Measurements from ENCODE around the gene RASSF10.

RASSF10 gene

DNA sequence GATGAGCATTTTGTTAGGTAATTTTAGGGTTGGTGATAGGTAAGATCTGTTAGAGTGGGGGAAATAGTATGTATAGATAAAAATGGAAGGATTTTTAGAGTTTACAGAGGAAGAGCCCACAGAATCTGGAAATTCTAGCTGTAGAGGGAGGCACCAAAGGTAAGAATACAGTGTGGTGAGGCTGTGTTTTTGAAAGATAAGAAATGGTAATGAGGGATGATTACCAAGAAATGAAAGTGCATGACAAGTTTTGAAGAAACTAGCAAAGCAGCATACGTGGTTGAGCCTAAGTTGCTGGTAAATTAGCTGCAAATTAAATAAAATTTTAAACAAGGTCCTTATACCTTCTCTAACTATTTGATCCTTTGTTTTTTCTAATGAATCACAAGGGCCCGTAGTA, 14.6 kb upstream of the RASSF10 start:
- Histone ChIP-seq H3K4me3 (ENCODE audit: extremely low read depth, insufficient read depth, low read length, poor library complexity, severe bottlenecking) (no peak overlapping the region), H3K27ac (ENCODE audit: low read depth, low read length, severe bottlenecking) (no peak overlapping the region), H3K36me3 (ENCODE audit: control insufficient read depth, insufficient read depth, low read length) (no peaks in the 10 kb centered on the region), H3K9me3 (ENCODE audit: control insufficient read depth, low read length) (peaks cover 7% of the 10 kb centered on the region), H3K4me1 (ENCODE audit: control insufficient read depth, insufficient read depth, low read length, poor library complexity, severe bottlenecking) (no peaks in the 10 kb centered on the region)
- no CpG with 5 or more reads among the region's 2 CpGs for WGBS, 2 experiments (ENCODE audit: insufficient coverage in 2 of 2)

DNA sequence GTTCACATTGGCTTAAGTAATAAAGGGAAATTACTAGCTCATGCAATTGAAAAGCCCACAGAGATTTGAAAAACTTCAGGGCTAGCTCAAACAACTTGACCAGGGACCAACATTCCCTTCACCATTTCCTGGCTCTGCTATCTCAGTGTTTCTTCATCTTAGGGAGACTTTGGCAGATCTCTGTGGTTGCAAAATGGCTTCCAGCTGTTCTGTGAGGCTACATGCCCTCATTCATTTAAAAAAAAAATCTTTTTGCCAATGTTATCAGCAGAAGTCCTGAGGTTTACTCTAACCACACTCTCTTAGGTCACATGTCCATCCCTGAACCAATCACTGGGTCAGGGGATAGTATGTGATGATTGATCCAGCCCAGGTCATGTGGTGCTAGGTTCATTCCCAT, 13.9 kb upstream of the RASSF10 start:
- Histone ChIP-seq H3K27ac (ENCODE audit: low read depth, low read length, severe bottlenecking) (no peak overlapping the region), H3K4me3 (ENCODE audit: extremely low read depth, insufficient read depth, low read length, poor library complexity, severe bottlenecking) (no peak overlapping the region), H3K36me3 (ENCODE audit: control insufficient read depth, insufficient read depth, low read length) (no peaks in the 10 kb centered on the region), H3K4me1 (ENCODE audit: control insufficient read depth, insufficient read depth, low read length, poor library complexity, severe bottlenecking) (no peaks in the 10 kb centered on the region), H3K9me3 (ENCODE audit: control insufficient read depth, low read length) (peaks cover 7% of the 10 kb centered on the region)

DNA sequence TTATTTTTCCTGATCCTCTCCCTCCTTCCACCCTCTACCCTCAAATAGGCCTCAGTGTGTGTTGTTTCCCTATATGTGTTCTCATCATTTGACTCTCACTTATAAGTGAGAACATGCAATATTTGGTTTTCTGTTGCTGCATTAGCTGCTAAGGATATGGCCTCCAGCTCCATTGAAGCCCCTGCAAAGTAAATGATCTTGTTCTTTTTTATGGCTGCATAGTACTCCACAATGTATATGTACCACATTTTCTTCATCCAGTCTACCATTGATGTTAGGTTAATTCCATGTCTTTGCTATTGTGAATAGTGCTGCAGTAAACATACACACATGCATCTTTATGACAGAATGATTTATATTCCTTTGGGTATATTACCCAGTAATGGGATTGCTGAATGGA, 13.3 kb upstream of the RASSF10 start:
- no peaks in the 10 kb centered on the region for H3K36me3 ChIP-seq (ENCODE audit: control insufficient read depth, insufficient read depth, low read length)
- H3K27ac ChIP-seq (ENCODE audit: low read depth, low read length, severe bottlenecking), result no peak overlapping the region
- H3K4me3 ChIP-seq (ENCODE audit: extremely low read depth, insufficient read depth, low read length, poor library complexity, severe bottlenecking), result no peak overlapping the region
- H3K4me1 ChIP-seq (ENCODE audit: control insufficient read depth, insufficient read depth, low read length, poor library complexity, severe bottlenecking), result no peaks in the 10 kb centered on the region
- peaks cover 7% of the 10 kb centered on the region for H3K9me3 ChIP-seq (ENCODE audit: control insufficient read depth, low read length)

DNA sequence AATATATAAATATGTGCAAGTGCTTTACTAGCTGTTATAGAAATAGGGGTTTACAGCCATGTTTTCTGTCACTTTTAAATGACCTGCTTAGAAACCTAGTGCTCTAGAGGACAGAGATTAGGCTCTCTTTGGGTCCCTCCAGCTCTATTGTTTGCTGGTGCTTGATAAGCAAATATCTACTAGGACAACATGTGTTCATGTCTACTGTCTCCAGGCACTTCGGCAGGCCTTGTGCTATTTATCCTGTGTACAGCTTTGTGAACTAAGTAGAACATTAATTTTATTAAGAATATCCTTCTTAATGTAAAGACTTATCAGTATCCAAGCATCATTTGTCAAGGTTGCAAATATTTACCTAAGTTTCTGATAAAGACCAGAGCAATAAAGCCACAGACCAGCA, 11.9 kb upstream of the RASSF10 start:
- no CpG with 5 or more reads among the region's 1 CpG for WGBS, 2 experiments (ENCODE audit: insufficient coverage in 2 of 2)
- Histone ChIP-seq H3K4me1 (ENCODE audit: control insufficient read depth, insufficient read depth, low read length, poor library complexity, severe bottlenecking) (no peaks in the 10 kb centered on the region), H3K9me3 (ENCODE audit: control insufficient read depth, low read length) (peaks cover 7% of the 10 kb centered on the region), H3K36me3 (ENCODE audit: control insufficient read depth, insufficient read depth, low read length) (no peaks in the 10 kb centered on the region), H3K4me3 (ENCODE audit: extremely low read depth, insufficient read depth, low read length, poor library complexity, severe bottlenecking) (no peak overlapping the region), H3K27ac (ENCODE audit: low read depth, low read length, severe bottlenecking) (no peak overlapping the region)

DNA sequence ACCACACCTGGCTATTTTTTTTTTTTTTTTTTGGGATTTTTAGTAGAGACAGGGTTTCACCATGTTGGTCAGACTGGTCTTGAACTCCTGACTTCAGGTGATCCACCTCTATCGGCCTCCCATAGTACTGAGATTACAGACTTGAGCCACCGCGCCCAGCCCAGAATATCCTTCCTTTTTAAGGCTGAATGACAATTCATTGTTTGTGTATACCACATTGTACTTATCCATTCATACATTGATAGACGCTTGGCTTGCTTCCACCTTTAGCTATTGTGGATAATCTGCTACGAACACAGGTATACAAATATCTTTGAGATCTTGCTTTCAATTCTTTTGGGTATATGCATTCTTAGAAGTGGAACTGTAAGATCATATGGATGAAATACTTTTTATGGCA, 10.8 kb upstream of the RASSF10 start:
- Histone ChIP-seq H3K4me1 (ENCODE audit: control insufficient read depth, insufficient read depth, low read length, poor library complexity, severe bottlenecking) (no peaks in the 10 kb centered on the region), H3K36me3 (ENCODE audit: control insufficient read depth, insufficient read depth, low read length) (no peaks in the 10 kb centered on the region), H3K4me3 (ENCODE audit: extremely low read depth, insufficient read depth, low read length, poor library complexity, severe bottlenecking) (no peak overlapping the region), H3K27ac (ENCODE audit: low read depth, low read length, severe bottlenecking) (no peak overlapping the region), H3K9me3 (ENCODE audit: control insufficient read depth, low read length) (peaks cover 7% of the 10 kb centered on the region)
- 93 to 97% methylated on average over 4 to 5 of the region's 5 CpGs for WGBS, 2 experiments (ENCODE audit: insufficient coverage in 2 of 2)

DNA sequence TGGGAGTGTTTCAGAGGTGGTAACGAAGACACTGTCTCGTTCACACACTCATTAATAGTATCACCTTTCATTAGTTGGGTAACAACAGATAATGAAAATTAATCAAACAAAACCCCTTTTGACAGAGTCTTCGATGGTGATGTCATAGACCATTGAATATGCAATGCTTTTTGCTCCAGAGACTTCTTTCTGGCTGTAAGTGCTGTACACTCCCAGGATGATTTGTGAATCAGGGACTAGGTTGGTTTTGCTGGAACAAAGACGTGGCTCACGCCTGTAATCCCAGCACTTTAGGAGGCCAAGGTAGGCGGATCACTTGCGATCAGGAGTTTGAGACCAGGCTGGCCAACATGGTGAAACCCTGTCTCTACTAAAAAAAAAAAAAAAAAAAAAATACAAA, 9.5 kb upstream of the RASSF10 start:
- H3K9me3 ChIP-seq (ENCODE audit: control insufficient read depth, low read length), result peaks cover 7% of the 10 kb centered on the region
- no peak overlapping the region for H3K4me3 ChIP-seq (ENCODE audit: extremely low read depth, insufficient read depth, low read length, poor library complexity, severe bottlenecking)
- H3K27ac ChIP-seq (ENCODE audit: low read depth, low read length, severe bottlenecking), result no peak overlapping the region
- H3K4me1 ChIP-seq (ENCODE audit: control insufficient read depth, insufficient read depth, low read length, poor library complexity, severe bottlenecking), result no peaks in the 10 kb centered on the region
- WGBS, 2 experiments (ENCODE audit: insufficient coverage in 2 of 2), result 62 to 90% methylated on average over 2 to 3 of the region's 7 CpGs
- no peaks in the 10 kb centered on the region for H3K36me3 ChIP-seq (ENCODE audit: control insufficient read depth, insufficient read depth, low read length)

DNA sequence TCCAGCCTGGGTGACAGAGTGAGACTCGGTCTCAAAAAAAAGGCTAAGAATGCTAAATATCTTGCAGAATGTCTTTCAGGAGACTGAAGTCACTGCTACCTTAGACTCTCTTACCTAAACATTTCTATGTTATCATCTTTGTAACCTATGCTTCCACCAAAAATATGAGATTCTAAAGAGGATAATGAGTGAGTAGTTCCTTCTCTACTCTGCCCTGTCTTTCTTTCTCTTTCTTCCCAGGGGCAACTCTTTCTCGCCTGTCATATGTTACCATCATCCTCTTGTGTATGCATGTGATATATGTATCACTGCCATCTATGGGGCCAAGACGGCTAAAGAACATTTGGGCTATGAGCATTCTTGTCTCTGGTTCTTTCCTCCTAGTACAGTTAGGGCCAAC, 9.0 kb upstream of the RASSF10 start:
- H3K4me3 ChIP-seq (ENCODE audit: extremely low read depth, insufficient read depth, low read length, poor library complexity, severe bottlenecking), result no peak overlapping the region
- peaks cover 7% of the 10 kb centered on the region for H3K9me3 ChIP-seq (ENCODE audit: control insufficient read depth, low read length)
- H3K36me3 ChIP-seq (ENCODE audit: control insufficient read depth, insufficient read depth, low read length), result no peaks in the 10 kb centered on the region
- 100% methylated on average over 1 of the region's 3 CpGs for WGBS, 2 experiments (ENCODE audit: insufficient coverage in 2 of 2)
- no peaks in the 10 kb centered on the region for H3K4me1 ChIP-seq (ENCODE audit: control insufficient read depth, insufficient read depth, low read length, poor library complexity, severe bottlenecking)
- no peak overlapping the region for H3K27ac ChIP-seq (ENCODE audit: low read depth, low read length, severe bottlenecking)

DNA sequence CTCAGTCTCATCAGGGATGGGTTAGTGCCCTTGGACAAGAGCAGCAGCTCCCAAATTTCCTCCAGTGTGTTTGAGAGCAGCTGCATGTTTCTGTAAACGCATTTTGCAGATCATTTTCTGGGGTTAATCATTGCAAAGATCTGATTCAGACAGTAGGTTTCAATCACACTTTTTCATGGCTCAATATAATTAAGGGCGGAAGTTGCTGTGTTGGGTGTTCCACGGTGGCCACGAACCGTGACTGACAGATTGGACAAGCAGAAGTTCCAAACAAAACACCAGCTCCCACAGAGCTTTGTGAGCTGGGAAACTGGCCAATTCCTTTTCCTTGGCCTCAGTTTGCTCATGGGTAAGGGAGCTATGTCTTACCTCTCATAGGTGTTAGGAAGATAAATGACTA, 8.4 kb upstream of the RASSF10 start:
- peaks cover 6% of the 10 kb centered on the region for H3K9me3 ChIP-seq (ENCODE audit: control insufficient read depth, low read length)
- H3K4me1 ChIP-seq (ENCODE audit: control insufficient read depth, insufficient read depth, low read length, poor library complexity, severe bottlenecking), result no peaks in the 10 kb centered on the region
- 62 to 67% methylated on average over 5 of the region's 5 CpGs for WGBS, 2 experiments (ENCODE audit: insufficient coverage in 2 of 2)
- no peak overlapping the region for H3K4me3 ChIP-seq (ENCODE audit: extremely low read depth, insufficient read depth, low read length, poor library complexity, severe bottlenecking)
- H3K27ac ChIP-seq (ENCODE audit: low read depth, low read length, severe bottlenecking), result no peak overlapping the region
- no peaks in the 10 kb centered on the region for H3K36me3 ChIP-seq (ENCODE audit: control insufficient read depth, insufficient read depth, low read length)

DNA sequence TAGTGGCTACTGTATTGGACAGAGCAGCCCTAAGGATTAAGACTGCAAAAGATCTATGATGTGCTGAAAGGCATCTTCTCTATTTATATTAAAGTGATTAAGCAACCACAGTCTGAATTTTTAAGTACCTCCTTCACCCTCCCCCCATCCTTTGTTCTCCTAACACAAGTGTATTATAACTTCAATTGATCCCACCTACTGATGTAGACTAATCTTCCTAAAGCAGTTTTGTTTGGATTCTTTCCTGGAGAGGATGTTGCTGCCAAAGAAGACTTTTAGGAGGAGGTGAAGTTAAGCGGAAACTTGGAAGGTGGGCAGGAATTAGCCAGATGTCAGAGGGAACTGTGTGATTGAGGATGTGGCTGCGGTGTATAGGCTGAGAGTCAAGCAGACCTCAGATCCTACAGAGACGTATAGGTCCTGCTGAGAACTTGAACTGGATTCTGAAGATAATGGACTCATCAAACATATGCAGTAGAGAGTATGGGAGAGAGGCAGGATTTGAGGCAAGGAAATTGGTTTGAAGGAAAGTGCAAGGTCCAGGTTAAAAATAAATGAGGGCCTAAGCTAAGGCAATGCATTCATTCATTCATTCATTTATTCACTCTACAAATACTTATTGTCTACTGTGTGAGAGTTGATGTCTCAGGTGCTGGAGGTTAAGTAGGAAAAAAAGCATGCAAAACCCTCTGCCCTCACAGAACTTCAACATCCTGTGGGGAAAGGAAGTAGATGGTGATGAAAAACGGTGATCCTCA, 5.2 kb upstream of the RASSF10 start:
- Histone ChIP-seq H3K9me3 (ENCODE audit: control insufficient read depth, low read length) (no peaks in the 10 kb centered on the region), H3K4me3 (ENCODE audit: extremely low read depth, insufficient read depth, low read length, poor library complexity, severe bottlenecking) (no peak overlapping the region), H3K27ac (ENCODE audit: low read depth, low read length, severe bottlenecking) (no peak overlapping the region), H3K4me1 (ENCODE audit: control insufficient read depth, insufficient read depth, low read length, poor library complexity, severe bottlenecking) (no peaks in the 10 kb centered on the region), H3K36me3 (ENCODE audit: control insufficient read depth, insufficient read depth, low read length) (no peaks in the 10 kb centered on the region)
- 70 to 85% methylated on average over 4 of the region's 4 CpGs for WGBS, 2 experiments (ENCODE audit: insufficient coverage in 2 of 2)

DNA sequence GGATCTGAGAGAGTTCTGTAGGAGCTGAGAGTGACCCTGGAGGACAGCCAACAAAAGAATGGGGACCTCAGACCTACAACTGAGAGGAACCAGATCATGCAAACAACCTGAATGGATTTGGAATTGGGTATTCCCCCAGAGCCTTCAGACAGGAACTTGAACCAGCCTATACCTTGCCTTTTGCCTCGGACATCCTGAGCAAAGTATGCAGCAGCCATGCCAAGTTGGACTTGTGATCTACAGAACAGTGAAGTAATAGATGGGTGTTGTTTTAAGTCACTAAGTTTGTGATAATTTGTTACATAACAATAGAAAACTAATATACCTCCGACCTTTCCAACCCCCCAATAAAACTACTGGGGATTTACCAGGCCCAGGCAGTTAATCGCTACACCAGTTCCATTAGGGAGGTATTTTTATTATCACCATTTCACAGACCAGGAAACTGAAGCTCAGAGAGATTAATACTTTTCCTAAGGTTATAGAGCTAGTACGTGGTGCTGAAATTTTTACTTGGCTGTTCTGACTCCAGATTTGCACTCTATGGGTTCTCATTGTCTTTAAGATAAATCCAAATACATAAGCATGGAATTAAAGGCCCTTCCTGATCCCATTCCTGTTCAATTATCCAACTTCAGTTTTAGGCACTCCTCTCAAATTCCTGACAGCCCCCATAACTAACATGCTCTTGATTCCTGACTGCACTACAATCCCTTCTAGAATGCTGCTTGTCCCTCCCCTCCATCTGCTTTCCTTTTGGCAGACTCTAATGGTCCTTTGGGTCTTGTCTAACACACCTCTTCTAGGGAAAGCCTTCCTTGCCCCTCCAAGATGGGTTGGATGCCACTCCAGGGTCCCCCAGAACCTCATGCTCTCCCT, 1.7 kb upstream of the RASSF10 start:
- Histone ChIP-seq H3K4me1 (ENCODE audit: control insufficient read depth, insufficient read depth, low read length, poor library complexity, severe bottlenecking) (peaks cover 14% of the 10 kb centered on the region), H3K36me3 (ENCODE audit: control insufficient read depth, insufficient read depth, low read length) (no peaks in the 10 kb centered on the region), H3K27ac (ENCODE audit: low read depth, low read length, severe bottlenecking) (no peak overlapping the region), H3K4me3 (ENCODE audit: extremely low read depth, insufficient read depth, low read length, poor library complexity, severe bottlenecking) (no peak overlapping the region), H3K9me3 (ENCODE audit: control insufficient read depth, low read length) (no peaks in the 10 kb centered on the region)
- WGBS, 2 experiments (ENCODE audit: insufficient coverage in 2 of 2), result 87% methylated on average over 2 of the region's 4 CpGs; no CpG with 5 or more reads in 1 of the 2 experiments

DNA sequence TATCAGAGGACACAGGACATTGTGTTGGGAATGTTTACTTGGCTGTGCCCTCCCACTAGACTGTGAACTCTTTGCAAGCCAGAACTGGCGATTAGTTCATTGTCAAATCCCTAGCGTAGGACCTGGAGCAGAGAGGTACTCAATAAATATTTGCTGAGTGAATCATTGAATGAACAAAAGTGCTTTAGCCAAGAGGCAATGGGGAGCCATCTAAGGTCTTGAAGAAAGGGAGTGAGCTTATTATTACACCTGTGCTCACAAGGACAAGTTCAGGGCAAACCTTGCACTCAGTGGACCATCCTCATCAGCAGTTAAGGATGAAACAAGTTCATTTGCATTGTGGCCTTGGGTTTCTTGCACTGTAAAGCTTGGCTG, 1.1 kb upstream of the RASSF10 start:
- no peak overlapping the region for H3K27ac ChIP-seq (ENCODE audit: low read depth, low read length, severe bottlenecking)
- 94 to 100% methylated on average over 2 of the region's 2 CpGs for WGBS, 2 experiments (ENCODE audit: insufficient coverage in 2 of 2)
- H3K9me3 ChIP-seq (ENCODE audit: control insufficient read depth, low read length), result no peaks in the 10 kb centered on the region
- no peaks in the 10 kb centered on the region for H3K36me3 ChIP-seq (ENCODE audit: control insufficient read depth, insufficient read depth, low read length)
- peaks cover 14% of the 10 kb centered on the region for H3K4me1 ChIP-seq (ENCODE audit: control insufficient read depth, insufficient read depth, low read length, poor library complexity, severe bottlenecking)
- no peak overlapping the region for H3K4me3 ChIP-seq (ENCODE audit: extremely low read depth, insufficient read depth, low read length, poor library complexity, severe bottlenecking)

Data from mesodermal cell (in vitro differentiated cells).